NT2/D1 (cell line): ENCODE measurements around the gene CROCC2.

Experiments used
- SUZ12 ChIP-seq: IDR thresholded peaks from 2 replicates; pipeline ENCODE4 v1.6.1; 2011; ENCODE audit not compliant: insufficient read length, insufficient read depth; ENCODE audit errors: extremely low read depth
- YY1 ChIP-seq: IDR thresholded peaks from 2 replicates; pipeline ENCODE4 v1.6.1; 2011; ENCODE audit not compliant: insufficient read length, insufficient read depth
- ZNF274 ChIP-seq: IDR thresholded peaks from 2 replicates; pipeline ENCODE4 v1.6.1; 2011; ENCODE audit warnings: mild to moderate bottlenecking, low read depth, low read length

GRCh38 chr2:240990266-240990529 is 84.1 kb downstream of the CROCC2 start:
- TF ChIP-seq ZNF274 (no peak), YY1 (no peak), SUZ12 (no peak)
